Fibroblast of mammary gland (primary cell): ENCODE data around the gene GRK5.

Source experiments
- DNase-seq: peaks from one replicate; pipeline ENCODE4 v3.0.0-alpha.2; 2010; ENCODE audit warnings: low read depth
- H3K4me3 ChIP-seq: 2 replicates; pipeline ENCODE4 v1.5.1; 2011; ENCODE audit warnings: low read depth, mild to moderate bottlenecking, low read length, moderate library complexity; ENCODE audit not compliant: control insufficient read depth
- TF ChIP-seq, protein P1 (sequence below): conservative IDR thresholded peaks from 2 replicates; pipeline ENCODE4 v1.5.1; 2011; ENCODE audit warnings: low read depth, low read length, inconsistent platforms; ENCODE audit not compliant: control insufficient read depth, insufficient read depth

The GRK5 gene

DNA sequence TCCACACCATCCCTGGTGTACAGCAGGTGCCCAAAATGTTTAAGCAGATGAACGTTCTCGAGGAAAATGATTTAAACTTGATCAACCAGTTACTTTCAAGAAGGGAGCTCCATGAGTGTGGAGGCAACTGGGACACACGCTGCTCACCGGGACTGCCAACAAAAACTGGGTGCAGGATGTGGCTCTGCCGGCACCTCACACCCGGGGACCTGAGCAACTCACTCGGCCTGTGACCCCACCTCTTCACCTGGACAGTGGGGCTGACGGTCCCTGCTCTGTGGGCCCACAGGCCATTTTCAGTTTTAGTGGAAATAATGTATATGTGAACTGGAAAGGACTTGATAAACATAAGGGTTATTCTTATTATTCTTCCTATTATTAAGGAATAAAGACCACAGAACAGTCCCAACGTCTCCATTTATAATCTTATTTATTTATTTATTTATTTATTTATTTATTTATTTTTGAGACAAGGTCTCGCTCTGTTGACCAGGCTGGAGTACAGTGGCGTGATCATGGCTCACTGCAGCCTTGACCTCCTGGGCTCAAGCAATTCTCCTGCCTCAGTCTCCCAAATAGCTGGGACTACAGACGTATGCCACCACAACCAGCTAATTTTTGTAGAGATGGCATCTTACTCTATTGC, 274.5 kb downstream of the GRK5 start:
- TF ChIP-seq, protein P1, sequence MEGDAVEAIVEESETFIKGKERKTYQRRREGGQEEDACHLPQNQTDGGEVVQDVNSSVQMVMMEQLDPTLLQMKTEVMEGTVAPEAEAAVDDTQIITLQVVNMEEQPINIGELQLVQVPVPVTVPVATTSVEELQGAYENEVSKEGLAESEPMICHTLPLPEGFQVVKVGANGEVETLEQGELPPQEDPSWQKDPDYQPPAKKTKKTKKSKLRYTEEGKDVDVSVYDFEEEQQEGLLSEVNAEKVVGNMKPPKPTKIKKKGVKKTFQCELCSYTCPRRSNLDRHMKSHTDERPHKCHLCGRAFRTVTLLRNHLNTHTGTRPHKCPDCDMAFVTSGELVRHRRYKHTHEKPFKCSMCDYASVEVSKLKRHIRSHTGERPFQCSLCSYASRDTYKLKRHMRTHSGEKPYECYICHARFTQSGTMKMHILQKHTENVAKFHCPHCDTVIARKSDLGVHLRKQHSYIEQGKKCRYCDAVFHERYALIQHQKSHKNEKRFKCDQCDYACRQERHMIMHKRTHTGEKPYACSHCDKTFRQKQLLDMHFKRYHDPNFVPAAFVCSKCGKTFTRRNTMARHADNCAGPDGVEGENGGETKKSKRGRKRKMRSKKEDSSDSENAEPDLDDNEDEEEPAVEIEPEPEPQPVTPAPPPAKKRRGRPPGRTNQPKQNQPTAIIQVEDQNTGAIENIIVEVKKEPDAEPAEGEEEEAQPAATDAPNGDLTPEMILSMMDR = no peak
- DNase-seq = no peak
- no peak overlapping the region for H3K4me3 ChIP-seq

DNA sequence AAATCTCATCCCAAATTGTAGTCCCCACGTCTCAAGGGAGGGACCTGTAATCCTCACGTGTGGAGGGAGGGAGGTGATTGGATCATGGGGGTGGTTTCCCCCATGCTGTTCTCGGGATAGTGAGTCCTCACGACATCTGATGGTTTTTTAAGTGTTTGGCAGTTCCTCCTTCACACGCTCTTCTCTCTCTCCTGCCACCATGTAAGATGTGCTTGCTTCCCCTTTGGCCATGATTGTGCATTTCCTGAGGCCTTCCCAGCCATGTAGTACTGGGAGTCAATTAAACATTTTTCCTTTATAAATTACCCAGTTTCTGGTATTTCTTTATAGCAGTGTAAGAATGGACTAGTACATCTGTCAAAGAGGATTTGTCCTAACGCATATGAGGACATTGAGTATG, 275.6 kb downstream of the GRK5 start:
- H3K4me3 ChIP-seq = no peak overlapping the region
- DNase-seq = no peak

DNA sequence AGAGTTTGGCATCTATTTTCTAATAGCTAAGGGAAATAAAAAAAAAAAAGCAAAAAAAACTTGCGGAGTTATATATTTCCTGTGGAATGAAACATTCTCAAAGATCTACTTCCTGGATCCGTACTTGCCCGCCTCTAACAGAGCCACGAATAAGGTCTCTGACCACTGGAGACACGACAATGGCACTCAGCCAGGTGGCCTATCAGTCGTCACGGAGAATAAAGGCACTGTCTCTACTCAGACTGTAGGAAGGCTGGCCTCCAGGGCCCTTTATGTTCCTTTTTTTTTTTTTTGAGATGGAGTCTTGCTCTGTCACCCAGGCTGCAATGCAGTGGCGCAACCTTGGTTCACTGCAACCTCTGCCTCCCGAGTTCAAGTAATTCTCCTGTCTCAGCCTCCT, 276.5 kb downstream of the GRK5 start:
- TF ChIP-seq, protein P1 = no peak
- H3K4me3 ChIP-seq = no peak overlapping the region

More for the DNA sequence above, 275.6 kb downstream of the GRK5 start:
- TF ChIP-seq, protein P1 = no peak

DNA sequence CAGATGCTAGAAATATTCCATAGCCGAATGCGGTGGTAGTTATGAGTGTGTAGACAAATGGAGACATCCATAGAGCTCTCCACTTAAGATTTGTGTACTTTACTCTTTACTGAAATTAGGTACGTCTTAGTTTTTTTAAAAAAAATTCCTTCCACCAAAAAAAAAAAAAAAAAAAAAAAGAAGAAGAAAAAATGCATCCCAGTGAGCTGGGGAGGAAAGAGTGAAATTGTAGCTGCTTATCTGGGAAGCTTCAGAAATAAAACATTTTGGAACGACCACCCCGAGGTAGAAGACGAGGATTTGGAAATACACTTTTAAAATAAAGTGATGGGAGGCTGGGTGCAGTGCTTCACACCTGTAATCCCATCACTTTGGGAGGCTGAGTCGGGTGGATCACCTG, 281.3 kb downstream of the GRK5 start:
- TF ChIP-seq, protein P1 = no peak
- no peak overlapping the region for H3K4me3 ChIP-seq
- no peak for DNase-seq

More for the DNA sequence above, 276.5 kb downstream of the GRK5 start:
- no peak for DNase-seq

DNA sequence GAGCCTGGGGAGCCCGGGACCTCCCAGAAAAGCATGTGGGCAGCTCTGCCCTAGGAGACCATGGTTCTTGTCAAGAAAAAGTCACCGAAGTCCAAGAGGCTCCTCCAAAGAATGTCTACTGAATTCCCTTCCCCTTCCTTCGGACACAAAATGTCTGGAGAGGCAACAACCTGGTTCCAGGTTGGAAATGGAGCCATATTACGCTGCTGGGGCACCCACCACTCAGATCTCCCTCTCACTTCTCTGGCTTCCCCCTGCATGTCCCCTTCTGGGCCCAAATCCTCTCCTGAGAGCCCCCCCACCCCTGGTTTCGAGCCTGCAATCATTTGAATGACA, 282.6 kb downstream of the GRK5 start:
- no peak overlapping the region for H3K4me3 ChIP-seq
- TF ChIP-seq, protein P1 = no peak
- no peak for DNase-seq

DNA sequence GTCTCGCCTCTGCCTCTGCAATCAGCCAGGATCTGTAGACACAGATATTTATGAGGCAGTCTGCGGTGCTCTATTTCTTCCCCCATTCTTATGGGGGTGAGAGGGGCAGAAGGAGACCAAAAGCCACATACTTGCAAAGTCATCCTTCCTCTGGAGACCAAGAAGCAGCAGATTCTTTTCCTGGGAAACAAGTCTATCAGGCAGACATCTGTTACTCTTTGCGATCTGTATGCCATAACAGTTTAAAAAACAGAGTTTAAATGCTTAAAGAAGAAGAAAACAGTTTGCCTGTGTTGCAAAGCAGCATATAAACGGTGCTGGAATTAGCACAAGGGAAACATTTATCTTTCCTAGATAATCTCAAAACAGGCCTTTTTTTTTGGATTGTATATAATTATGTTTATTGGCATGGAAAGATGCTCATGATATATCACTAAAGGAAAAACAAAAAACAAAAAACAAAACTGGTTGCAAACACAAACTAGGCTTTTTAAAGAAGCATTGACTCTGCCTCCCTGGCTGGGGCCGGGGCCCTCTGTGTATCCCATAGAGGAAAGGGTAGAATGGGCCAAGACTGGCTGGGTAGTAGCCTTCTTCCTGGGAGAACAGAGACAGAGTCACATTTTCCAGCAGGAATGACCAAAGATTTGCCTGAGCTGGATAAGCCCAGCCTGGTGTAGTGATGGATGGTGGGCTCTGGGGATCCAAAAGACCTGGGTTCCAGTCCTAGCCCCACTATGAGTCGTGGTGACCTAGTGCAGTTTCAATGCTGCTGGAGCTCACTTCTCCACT, 284.8 kb downstream of the GRK5 start:
- DNase-seq = no peak
- TF ChIP-seq, protein P1 = no peak
- no peak overlapping the region for H3K4me3 ChIP-seq

DNA sequence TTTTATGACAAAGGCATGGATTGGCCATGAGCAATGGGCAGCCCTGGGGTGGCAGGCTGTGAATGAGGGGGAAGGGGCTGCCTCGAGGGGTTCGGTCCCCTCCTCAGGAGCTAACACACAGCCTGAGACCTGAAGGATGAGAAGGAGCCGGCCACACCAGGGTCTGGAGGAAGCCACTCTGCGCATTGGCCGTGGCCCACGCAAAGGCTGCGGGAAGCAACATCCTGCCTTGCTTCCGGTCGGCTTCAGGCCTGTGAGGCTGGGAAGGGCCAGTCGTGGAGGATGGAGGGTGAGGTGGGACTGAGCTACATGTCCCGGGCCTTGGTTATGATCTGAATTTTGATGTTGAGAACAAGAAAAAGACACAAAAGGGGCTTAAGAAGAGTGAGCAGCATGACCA, 285.8 kb downstream of the GRK5 start:
- TF ChIP-seq, protein P1 = no peak
- no peak for DNase-seq
- no peak overlapping the region for H3K4me3 ChIP-seq
